IgD-negative memory B cell (primary cell): ENCODE data around the gene CSNK2A3. TPM values are rescaled to one million over a fixed set of nuclear protein-coding genes. Genes with fewer than 3 reads are reported as not detected.

ENCODE experiments used
- H3K27ac Mint-ChIP-seq, 3 donors: one replicate each; pipeline ENCODE4 v1.8.0; 2020 to 2022; ENCODE audit warnings: mild to moderate bottlenecking in 3 of 3, mixed read lengths in 3 of 3, moderate library complexity in 1 of 3
- H3K27me3 Mint-ChIP-seq: one replicate; pipeline ENCODE4 v1.8.0; 2021; ENCODE audit warnings: mixed read lengths
- H3K36me3 Mint-ChIP-seq: one replicate; pipeline ENCODE4 v1.8.0; 2020; ENCODE audit warnings: mild to moderate bottlenecking, mixed read lengths
- H3K4me1 Mint-ChIP-seq, 3 donors: one replicate each; pipeline ENCODE4 v1.8.0; 2020 to 2022; ENCODE audit warnings: mixed read lengths in 3 of 3, mild to moderate bottlenecking in 1 of 3
- H3K4me3 Mint-ChIP-seq, 4 donors: one replicate each; pipeline ENCODE4 v1.8.0; 2020 to 2022; ENCODE audit warnings: mild to moderate bottlenecking in 4 of 4, mixed read lengths in 4 of 4, moderate library complexity in 3 of 4
- H3K9me3 Mint-ChIP-seq, 3 donors: one replicate each; pipeline ENCODE4 v1.8.0; 2020 to 2021; ENCODE audit warnings: mixed read lengths in 3 of 3, mild to moderate bottlenecking in 1 of 3
- polyA plus RNA-seq: library from polyadenylated mRNA; unstranded; fragments of 300-500 nt; fragmentation: Illumina TruSeq; gene quantifications from one replicate; pipeline ENCODE4 v1.2.3, GENCODE V29; 2021

The CSNK2A3 gene
- polyA plus RNA-seq, 1 donor from 2014 or later, result 1.3 TPM

DNA sequence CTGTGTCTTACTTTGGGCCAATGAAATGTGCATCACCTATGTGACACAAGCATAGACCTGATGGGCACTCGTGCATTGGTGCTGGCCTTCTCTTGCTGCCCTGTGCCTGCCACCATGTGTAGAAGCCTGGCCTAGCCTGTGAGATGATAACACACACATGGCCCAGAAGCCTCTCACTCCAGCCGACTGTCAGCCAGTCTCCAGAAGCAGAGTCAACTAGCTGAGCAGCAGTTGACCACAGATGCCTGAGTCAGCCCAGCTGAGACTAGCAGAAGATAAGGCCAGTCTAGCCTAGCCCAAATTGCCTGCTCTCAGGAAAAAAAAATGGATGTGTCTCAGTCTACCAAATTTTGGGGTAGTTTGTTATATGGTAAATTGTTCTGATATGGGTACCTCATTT, 46.2 kb downstream of the CSNK2A3 start:
- Mint-ChIP-seq H3K9me3 (peaks cover 0 to 6% (median 2%) of the 10 kb centered on the region in 3 donors), H3K36me3 (no peaks in the 10 kb centered on the region), H3K27me3 (peaks cover 3% of the 10 kb centered on the region), H3K27ac (no peak overlapping the region), H3K4me1 (peaks cover 0 to 8% (median 3%) of the 10 kb centered on the region in 3 donors), H3K4me3 (no peak overlapping the region)

DNA sequence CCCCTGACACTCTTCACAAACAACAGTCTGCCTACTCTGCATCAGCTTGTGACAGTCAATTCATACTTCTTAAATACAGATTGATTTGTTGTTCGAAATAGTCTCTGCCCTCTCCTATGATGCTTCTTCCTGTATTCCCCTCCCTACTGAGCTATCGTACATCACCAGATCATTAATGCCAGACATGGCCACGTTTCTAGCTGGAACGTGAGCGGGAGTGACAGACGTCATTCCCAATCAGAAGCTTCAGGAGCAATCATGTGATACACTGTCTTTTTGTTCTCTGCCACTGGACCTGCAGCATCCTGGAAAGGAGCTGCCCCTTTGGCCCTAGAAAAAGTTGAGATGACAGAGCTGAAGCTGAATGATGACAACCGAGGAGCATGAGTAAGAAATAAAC, 48.5 kb downstream of the CSNK2A3 start:
- Mint-ChIP-seq H3K36me3 (no peaks in the 10 kb centered on the region), H3K27me3 (peaks cover 9% of the 10 kb centered on the region), H3K27ac (no peak overlapping the region)

DNA sequence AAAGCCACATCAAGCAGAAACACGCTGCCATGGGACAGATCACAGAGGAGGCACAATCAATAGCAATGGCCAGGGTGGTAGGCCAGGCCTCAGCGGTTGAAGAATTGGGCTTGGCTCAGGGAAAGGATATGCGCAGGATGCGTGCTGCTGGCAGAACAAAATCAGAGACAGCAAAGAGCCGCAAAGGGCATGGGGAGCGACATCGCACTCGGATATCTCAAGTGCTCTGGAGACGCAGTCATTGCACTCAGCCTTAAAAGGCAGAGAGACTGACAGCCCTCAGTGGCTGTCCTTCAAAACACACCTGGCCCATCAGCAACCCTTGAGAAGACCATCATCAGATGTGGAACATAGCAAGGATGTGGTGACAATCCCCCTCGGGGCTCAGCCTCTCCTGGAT, 50.5 kb downstream of the CSNK2A3 start:
- no peaks in the 10 kb centered on the region for H3K9me3 Mint-ChIP-seq
- H3K36me3 Mint-ChIP-seq, result no peaks in the 10 kb centered on the region
- H3K4me3 Mint-ChIP-seq, result no peak overlapping the region
- no peak overlapping the region for H3K27ac Mint-ChIP-seq
- H3K27me3 Mint-ChIP-seq, result peaks cover 14% of the 10 kb centered on the region
- H3K4me1 Mint-ChIP-seq, result no peaks in the 10 kb centered on the region

More for the DNA sequence above, 48.5 kb downstream of the CSNK2A3 start:
- Mint-ChIP-seq H3K9me3 (peaks cover 0 to 2% (median 0%) of the 10 kb centered on the region in 3 donors), H3K4me1 (no peaks in the 10 kb centered on the region), H3K4me3 (no peak overlapping the region)
